DMS53 treated with DMSO at 0.1 percent for 48 hours (cell line): ENCODE data around the gene PARVB.
"Not testable (repeated sequence)": the region's sequence is repeated elsewhere in the genome, so short reads cannot be mapped to it uniquely, and the experiment has no call there.

ENCODE experiments used
- DNase-seq: peaks from one replicate; lab custom pipeline; 2025; ENCODE audit not compliant: unreplicated experiment; lab: John Stamatoyannopoulos, UW

PARVB gene

DNA sequence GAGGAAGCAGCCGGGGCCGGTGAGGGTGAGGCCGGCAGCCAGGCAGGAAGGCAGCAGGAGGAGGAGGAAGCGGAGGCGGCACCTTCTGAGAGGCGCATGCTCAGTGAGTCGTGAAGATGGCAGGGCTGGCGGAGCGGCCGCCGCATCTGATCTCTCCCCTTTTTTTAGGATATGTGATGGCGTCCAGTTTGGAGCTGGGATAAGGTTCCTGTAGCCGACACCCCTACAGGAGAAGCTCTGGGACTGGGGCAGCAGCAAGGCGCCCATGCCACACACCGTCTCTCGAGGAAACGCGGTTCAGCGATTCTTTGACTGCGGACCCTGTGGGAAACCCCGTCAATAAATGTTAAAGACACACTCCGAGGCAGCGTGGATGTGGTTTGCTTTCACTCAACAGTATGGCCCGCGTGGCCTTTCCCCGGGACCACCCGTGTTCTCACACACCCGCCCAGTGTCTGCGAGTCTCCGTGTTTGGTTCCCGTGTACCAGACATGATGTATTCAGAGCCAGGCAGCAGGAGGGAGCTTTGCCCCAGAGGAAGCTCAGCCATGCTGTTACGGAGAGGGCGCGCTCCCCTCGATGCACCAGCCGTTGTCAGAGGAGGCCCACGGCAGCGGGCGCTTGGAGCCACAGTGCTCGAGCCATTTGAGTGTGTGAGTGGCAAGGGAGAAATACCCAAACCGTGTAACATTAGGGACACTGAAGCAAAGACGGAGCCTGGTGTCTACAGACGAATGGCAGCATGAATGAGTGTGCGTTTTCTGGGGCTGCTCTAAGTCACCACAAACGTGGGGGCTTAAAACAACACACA, 27.7 kb upstream of the PARVB start:
- no peak for DNase-seq

GRCh38 chr22:43996981-43997265, 27.2 kb upstream of the PARVB start:
- no peak for DNase-seq

DNA sequence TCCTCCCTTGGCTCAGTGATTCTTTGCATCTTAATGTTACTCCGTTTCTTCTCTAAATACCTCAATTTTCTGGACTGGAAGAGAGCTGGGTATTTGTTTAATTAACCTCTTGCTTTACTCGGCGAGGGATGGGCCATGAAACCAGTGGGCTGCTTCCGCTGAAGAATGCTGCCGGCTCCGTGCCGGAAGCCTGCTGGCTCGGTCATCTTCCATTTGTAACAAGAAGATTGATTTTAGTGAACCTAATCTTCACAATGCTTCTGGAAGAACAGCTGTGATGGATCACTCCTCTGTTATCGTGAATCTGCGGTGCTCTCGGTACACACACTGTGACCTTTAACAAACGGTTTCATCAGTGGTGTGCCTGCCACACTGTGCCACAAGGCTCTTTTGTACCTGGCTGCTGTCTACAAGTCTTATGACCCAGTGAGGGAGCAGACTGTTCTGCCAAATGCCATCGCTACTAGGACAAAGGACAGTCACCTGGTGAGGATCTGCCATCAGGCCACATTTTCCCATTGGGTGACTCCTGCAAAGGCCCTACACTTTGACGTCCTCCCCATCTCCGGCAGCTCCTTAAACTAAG, 25.3 kb upstream of the PARVB start:
- no peak for DNase-seq

GRCh38 chr22:43999378-43999777, 24.7 kb upstream of the PARVB start:
- no peak for DNase-seq

DNA sequence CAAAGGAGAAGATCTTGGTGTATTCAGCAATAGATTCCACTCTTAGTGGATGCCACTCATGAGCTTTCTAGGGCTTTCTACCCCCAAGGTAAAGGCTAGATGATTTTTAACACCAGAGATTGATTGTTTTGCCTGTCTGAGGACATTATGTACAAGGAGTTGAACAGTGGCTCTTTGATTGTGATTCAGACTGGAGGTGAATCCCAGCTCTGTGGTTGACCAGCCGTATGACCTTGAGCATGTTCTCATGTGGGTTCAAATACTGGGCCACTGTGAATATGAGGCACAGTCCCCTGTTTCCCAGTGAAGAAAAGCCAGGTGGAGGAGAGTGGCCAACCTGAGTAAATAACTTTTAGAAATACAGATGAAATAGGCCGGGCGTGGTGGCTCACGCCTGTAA, 24.0 kb upstream of the PARVB start:
- DNase-seq = no peak

GRCh38 chr22:44001521-44001920, 22.6 kb upstream of the PARVB start:
- DNase-seq = no peak

DNA sequence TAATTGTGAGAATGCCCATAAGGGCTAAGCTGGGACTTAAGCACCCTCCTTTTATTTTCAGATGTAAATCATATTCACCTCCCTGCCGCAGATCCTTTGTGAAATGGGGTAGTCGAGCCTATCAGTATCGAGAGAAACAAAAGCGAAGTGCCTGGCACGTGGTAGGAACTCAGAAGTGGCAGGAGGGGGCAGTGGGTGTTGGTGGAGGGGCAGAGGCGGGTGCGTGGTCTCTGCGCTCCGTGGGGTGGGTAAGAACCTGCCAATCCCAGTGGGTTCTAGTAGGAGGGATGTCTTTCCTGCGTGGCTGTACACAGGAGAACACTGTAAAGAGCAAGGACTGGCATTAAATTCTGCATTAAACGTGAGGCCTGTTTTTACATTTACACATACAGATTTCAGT, 21.8 kb upstream of the PARVB start:
- no peak for DNase-seq

- DNase-seq = no peak
Measured at GRCh38 chr22:44002997-44003396, 21.1 kb upstream of the PARVB start.

- DNase-seq = no peak
Measured at GRCh38 chr22:44003405-44004103, 20.5 kb upstream of the PARVB start.

- no peak for DNase-seq
Measured at GRCh38 chr22:44004104-44004460, 20.0 kb upstream of the PARVB start.

DNA sequence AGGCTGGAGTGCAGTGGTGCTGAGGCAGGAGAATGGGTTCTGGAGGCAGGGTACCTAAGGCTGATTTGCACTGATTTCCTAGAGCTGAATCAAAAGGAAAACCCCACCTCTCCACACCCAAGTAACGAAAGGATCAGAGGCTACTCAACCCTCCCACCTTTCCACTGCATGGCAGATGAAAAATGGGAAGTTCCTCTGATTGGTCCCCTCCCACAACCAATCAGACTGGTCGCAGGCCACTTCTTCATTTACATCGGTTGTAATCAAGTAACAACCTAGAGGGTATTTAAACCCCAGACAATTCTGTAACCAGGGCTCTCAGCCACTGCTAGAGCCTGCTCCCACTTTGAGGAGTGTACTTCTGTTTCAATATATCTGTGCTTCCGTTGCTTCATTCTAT, 18.6 kb upstream of the PARVB start:
- no peak for DNase-seq

DNA sequence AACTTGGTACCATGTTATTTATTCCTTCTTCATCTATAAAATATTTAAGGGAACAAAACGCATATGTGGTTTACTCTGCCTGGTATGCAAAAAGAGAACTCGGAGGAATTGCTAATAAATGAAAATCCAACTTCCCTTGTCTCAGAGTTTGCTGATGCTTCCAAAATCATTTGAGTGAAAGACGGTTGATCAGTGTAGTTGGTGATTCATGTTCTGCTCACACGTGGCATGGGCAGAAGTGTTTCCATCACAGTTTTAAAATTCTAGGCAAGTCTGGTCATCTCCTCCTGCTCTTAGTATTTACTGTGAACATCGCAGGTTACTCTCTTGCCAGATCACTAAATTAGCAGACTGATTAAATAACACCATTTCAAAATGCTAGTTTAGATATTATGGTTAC, 11.9 kb upstream of the PARVB start:
- no peak for DNase-seq

- DNase-seq = no peak
Measured at GRCh38 chr22:44012591-44012990, 11.5 kb upstream of the PARVB start.

- DNase-seq = no peak
Measured at GRCh38 chr22:44014241-44014640, 9.9 kb upstream of the PARVB start.

DNA sequence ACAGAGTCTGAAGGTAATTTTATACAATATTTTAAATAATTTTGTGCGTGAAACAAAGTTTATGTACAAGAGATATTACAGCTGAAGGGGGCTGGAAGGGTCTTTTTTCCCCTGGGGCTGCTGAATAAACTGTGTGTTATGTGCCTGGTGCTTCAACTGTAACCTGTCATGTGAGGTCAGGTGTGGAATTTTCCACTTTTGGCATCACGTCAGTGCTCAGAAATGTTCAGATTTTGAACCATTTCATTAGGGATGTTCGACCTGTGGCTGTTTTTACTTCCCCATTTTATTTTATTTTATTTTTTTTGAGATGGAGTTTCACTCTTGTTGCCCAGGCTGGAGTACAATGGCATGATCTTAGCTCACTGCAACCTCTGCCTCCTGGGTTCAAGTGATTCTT, 7.5 kb upstream of the PARVB start:
- not testable (repeated sequence) for DNase-seq

DNA sequence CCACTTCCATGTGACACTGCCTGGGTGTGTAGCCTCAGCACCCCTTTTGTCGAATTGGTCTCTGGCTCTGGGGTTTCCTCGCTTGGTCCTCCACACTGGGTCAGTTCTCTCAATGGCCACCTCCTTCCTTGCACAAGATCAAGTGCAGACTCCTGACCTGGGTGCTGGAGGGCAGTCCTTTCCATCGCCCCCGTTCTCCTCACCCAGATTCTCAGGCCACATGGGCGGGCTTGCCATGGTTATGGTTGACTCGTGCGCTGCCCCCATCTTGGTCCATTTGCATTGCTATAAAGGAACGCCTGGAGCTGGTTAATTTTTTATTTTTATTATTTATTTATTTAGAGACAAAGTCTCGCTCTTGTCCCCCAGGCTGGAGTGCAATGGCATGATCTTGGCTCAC, 5.5 kb upstream of the PARVB start:
- DNase-seq = no peak

DNA sequence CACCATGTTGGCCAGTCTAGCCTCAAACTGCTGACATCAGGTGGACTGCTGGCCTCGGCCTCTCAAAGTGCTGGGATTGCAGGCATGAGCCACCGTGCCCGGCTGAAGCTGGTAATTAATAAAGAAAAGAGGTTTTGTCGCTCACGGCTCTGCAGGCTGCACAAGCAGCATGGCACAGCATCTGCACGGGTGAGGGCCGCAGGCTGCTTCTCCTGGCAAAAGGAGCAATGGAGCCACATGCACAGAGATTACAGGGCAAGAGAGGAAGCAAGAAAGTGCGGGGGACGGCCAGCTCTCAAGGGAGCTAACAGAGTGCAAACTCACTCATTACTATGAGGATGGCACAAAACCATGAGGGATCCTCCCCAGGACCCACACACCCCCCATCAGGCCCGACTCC, 4.7 kb upstream of the PARVB start:
- no peak for DNase-seq

GRCh38 chr22:44019846-44020245, 4.3 kb upstream of the PARVB start:
- no peak for DNase-seq

- no peak for DNase-seq
Measured at GRCh38 chr22:44020981-44021380, 3.1 kb upstream of the PARVB start.

GRCh38 chr22:44023404-44024287, 456 bp upstream of the PARVB start:
- DNase-seq = peak; percentile 12

DNA sequence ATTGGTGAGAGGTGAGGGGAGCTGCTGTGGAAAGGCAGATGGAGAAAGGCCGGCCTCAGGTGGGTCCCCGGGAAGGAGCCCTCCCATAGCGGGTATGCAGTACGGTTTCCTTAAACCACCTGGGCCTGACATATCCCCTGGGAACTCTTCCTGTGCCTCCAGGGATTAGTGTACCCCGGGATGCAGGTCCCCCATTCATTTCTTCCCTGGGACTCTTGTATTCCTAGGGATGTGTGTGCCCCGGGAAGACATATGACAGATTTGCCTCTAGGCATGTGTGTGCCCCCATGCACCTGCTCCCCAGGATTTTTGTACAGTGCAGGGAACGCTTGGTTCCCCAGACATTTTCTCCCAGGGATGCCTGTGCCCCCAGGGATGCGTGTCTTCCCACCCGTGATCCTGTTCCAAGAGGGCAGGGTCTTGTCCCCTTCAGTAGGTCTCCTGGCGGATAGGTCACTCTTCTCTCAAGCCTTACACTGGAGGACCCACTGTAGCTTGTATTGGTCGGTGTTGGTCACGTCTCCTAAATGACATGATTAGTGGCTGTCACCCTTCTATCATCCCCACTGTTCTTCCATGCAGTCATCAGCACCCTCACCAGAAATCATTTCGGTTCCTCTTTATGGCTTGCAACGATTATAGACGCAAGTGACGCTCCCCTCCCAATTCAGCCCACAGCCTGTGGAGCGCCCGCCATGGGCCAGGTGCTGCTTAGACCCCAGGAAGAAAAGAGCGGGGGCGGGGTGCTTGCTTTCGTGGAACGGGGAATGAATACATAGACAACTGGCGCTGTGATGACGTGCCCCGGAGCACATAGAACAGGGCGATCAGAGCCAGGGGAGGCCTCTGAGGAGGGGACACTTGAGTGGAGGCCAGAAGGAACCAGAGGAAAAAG, 1.3 kb downstream of the PARVB start:
- DNase-seq = no peak
